Measurements from ENCODE around the gene HFE.
A peak's percentile ranks its signal among the peaks of the same experiment; 100 is the strongest.

DNA sequence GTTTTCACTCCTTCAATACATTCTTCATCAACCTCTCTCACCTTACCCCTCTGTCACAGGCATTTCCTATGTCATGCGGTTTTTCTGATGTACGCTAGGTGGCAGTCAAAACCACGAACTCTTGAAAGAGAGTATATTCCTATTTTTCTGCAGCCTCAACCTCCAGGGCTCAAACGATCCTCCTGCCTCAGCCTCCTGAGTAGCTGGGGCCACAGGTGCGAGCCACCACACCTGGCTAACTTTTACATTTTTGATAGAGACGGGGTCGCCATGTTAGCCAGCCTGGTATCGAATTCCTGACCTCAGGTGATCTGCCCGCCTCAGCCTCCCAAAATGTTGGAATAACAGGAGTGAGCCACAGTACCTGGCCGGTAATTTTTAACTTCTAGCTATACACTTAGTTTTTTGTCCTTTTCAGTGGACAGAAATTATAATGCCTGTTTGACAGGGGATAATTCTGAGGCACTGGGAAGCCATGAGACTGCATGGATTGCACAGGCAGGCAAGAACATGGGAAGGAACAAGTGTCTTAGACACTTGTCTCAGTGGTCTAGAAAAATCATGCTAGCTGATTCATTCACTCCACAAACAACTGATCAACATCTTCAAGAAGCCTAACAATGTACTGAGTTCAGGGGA is 22.5 kb upstream of the HFE start:
- TF ChIP-seq EZH2 (IDR thresholded peaks at IDR 0.05; ENCODE audit: borderline replicate concordance, low read depth, low read length, poor library complexity, severe bottlenecking) (no peak), CTCF (conservative IDR thresholded peaks at IDR 0.05; ENCODE audit: low read depth, low read length) (peak; percentile 77)

All from A673 (cell line).